ENCODE data around the gene SLC5A12.

SLC5A12 gene, protein sequence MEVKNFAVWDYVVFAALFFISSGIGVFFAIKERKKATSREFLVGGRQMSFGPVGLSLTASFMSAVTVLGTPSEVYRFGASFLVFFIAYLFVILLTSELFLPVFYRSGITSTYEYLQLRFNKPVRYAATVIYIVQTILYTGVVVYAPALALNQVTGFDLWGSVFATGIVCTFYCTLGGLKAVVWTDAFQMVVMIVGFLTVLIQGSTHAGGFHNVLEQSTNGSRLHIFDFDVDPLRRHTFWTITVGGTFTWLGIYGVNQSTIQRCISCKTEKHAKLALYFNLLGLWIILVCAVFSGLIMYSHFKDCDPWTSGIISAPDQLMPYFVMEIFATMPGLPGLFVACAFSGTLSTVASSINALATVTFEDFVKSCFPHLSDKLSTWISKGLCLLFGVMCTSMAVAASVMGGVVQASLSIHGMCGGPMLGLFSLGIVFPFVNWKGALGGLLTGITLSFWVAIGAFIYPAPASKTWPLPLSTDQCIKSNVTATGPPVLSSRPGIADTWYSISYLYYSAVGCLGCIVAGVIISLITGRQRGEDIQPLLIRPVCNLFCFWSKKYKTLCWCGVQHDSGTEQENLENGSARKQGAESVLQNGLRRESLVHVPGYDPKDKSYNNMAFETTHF

DNA sequence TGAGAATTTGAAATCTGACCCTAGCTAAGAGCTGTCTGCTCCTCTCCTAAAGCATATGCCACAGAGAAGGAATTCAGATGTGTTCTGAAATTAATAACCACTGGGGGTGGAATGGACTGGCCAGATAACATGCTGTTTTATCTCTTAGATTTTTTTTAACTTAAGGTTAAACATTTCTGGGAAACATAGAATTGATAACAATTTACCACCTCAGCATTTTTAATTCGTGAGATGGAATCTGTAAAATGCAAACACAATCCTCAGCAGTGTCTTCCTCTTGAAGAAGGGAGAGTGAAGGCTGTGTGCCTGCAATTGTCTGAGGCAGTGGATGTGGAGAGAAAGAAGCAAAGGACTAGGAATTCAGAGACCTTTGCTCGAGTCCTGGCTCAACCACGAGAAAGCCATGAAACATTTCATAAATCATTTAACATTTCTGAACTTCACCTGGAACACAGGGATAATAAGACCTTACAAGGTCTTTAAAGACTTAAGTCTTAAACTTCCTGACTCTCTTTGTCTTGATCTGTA, at the start of gene SLC5A12:
Gene SLC5A12 (minus strand): TSS at position 113 of the 528 bp plus-strand sequence. CDS start 346 bp downstream, outside the sequence.
- no peak for DNase-seq (ENCODE audit: extremely low spot score)
- ChIA-PET CTCF (no interaction called here), POLR2A (no interaction called here)
- TF ChIP-seq CTBP1 (IDR thresholded peaks at IDR 0.05; ENCODE audit: borderline replicate concordance) (no peak), BHLHE40 (IDR thresholded peaks at IDR 0.05; ENCODE audit: borderline replicate concordance) (no peak), ZNF384 (IDR thresholded peaks at IDR 0.05) (no peak), FOXM1 (IDR thresholded peaks at IDR 0.05; ENCODE audit: borderline replicate concordance) (no peak), SP1 (IDR thresholded peaks at IDR 0.05) (no peak), ELF4 (IDR thresholded peaks at IDR 0.05) (no peak), LEF1 (IDR thresholded peaks at IDR 0.05; ENCODE audit: borderline replicate concordance) (no peak)

DNA sequence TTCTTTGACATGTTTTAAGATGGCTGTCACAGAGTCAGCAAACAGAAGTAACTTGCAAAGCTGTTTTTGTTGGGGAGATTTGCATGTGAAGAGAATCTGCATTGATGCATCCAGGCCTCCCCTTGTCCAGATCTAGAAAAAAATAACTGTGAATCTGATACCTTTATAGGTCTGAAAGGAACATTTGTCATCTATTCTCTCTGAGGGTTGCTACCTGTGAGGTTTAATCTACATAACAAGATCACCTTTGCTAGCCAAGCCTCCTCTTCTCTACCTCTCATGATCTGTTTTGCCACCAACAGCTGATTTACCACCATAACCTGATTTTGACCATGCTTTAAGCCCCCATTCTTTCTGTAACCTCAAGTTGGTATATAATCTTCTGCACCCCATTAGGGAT, 47.2 kb upstream of the SLC5A12 start:
- ChIA-PET POLR2A (no interaction called here), CTCF (interaction anchor here (0.6 kb wide), 1 partner anchor 389 kb away, joined by 3 read pairs; no protein-coding TSS in a partner anchor)
- DNase-seq (ENCODE audit: extremely low spot score): no peak
- TF ChIP-seq ELF4 (IDR thresholded peaks at IDR 0.05) (no peak), ARNT (IDR thresholded peaks at IDR 0.05) (no peak), HDGF (IDR thresholded peaks at IDR 0.05; ENCODE audit: borderline replicate concordance) (no peak)

DNA sequence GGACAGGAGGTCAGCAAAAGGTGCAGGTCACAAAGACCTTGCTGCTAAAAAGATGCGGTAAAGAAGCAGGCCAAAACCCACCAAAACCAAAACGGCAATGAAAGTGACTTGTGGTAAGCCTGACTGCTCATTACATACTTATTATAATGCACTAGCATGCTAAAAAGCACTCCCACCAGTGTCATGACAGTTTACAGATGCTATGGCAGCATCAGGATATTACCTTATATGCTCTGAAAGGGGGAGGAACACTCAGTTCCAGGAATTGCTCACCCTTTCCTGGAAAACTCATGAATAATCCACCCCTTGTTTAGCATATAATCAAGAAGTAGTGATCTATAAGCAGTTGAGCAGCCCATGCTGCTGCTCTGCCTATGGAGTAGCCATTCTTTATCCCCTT, 45.2 kb upstream of the SLC5A12 start:
- TF ChIP-seq L3MBTL2 (conservative IDR thresholded peaks at IDR 0.05) (no peak), TARDBP (IDR thresholded peaks at IDR 0.05) (no peak), SUZ12 (IDR thresholded peaks at IDR 0.05) (no peak)
- DNase-seq (ENCODE audit: extremely low spot score): no peak
- POLR2A ChIA-PET: no interaction called here
- CTCF ChIA-PET: no interaction called here

DNA sequence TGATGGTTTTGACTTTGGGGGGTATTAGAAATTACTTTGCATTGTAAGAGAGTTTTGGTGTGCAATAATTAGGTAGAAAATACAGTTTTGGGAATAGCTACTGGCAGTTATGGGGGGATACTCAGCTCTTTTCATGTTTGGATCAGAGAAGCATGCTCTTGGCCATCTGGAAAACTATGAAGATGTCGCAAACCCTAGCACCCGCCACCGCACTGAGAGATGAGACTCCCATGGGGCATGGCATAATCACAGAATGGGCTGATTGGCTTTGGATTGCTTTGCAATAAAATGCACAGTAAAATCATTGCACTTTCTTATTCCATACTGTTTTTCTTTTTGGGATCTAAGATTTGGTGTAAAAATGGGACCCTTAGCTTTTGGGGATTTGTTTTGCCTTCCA, 43.5 kb upstream of the SLC5A12 start:
- DNase-seq (ENCODE audit: extremely low spot score): no peak
- ChIA-PET POLR2A (no interaction called here), CTCF (no interaction called here)
- TF ChIP-seq TARDBP (IDR thresholded peaks at IDR 0.05) (no peak), SP1 (IDR thresholded peaks at IDR 0.05) (no peak), FOXM1 (IDR thresholded peaks at IDR 0.05; ENCODE audit: borderline replicate concordance) (no peak), CTBP1 (IDR thresholded peaks at IDR 0.05; ENCODE audit: borderline replicate concordance) (no peak), FOXK2 (IDR thresholded peaks at IDR 0.05) (no peak), SUZ12 (IDR thresholded peaks at IDR 0.05) (no peak), ZNF384 (IDR thresholded peaks at IDR 0.05) (no peak), ARNT (IDR thresholded peaks at IDR 0.05) (no peak), BHLHE40 (IDR thresholded peaks at IDR 0.05; ENCODE audit: borderline replicate concordance) (no peak), ELF4 (IDR thresholded peaks at IDR 0.05) (no peak), L3MBTL2 (conservative IDR thresholded peaks at IDR 0.05) (no peak), NFRKB (IDR thresholded peaks at IDR 0.05) (no peak), LEF1 (IDR thresholded peaks at IDR 0.05; ENCODE audit: borderline replicate concordance) (no peak), FOXA1 (IDR thresholded peaks at IDR 0.05) (no peak)

DNA sequence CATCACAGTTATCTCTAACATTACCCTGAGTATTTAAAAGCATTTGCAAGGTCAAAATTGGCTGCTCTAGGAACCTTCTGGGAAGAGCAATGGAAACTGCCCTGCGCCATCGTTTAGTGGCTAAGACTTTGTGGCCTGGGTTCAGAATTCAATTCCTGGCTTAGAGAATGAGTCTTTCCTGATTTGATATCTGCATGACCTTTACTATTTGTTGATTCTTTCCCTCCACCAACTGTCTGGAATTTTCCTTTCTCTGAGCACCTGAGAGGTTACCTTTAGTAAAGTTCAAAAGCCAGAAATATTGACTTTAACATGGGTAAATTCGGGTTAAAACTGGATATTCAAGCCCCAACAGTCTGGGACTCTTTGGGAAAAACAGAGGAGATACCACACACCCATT, 43.0 kb upstream of the SLC5A12 start:
- no peak for TF ChIP-seq SUZ12 (IDR thresholded peaks at IDR 0.05)
- POLR2A ChIA-PET: no interaction called here
- CTCF ChIA-PET: no interaction called here
- DNase-seq (ENCODE audit: extremely low spot score): no peak

DNA sequence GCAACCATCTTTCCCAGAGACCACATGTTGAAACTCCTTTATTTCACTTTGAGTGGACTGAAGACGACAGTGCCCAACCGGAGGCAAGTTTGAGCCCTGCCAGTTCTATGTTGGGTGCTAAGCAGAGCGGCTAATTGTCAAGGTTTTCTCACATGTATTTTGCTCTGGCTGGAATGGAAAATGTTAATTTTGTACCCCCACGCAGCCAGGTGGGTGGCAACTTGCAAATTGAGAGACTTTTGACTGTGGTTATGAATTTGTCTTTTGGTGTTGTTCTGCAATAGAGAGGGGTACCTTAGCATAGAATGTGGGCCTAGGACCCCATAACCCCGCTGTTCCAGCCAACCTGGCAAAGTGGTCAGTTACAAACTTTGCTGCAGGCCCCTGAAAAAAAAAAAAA, 42.5 kb upstream of the SLC5A12 start:
- POLR2A ChIA-PET: no interaction called here
- TF ChIP-seq ZNF384 (IDR thresholded peaks at IDR 0.05): no peak
- CTCF ChIA-PET: interaction anchor here (1.0 kb wide), 1 partner anchor 395 kb away, joined by 3 read pairs; no protein-coding TSS in a partner anchor
- DNase-seq (ENCODE audit: extremely low spot score): no peak

DNA sequence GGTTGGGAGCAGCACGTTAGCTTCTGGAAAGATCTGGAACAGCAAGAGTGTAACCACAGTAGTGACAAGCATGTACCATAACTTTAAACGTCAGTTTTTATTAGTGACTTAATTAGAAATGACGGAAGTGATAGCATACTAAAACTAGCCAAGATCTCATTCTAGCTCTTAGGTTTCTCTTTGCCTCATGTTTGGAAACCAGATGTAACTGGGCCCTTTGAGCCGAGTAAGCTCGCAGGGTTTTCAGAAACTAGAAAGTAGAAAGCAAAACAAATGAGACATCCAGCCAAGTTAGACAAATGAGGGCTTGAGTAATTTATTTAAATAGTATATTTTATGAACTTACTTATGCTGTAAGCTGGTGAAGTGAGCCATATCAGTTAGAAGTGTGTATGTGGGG, 40.2 kb upstream of the SLC5A12 start:
- ChIA-PET POLR2A (no interaction called here), CTCF (no interaction called here)

DNA sequence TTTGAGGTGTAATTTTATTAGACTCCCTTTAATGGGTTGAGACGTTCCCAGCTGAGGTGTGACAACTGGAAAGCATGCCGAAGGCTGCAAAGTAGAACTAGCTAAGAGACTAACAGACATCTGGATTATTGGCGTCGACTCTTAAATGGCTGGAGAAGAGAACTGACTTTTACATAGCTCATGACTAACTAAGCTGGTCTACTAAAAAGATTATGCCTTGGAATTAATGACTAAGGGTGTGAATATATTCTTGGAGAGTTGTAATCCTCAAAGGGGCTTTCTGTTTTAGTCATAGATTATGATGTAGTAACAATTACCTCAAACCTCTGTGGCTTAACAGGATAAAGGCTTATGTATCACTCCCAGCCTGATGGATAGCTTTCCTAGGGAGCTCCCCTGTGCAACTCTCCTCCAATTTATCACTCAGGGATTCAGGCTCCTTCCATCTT, 39.5 kb upstream of the SLC5A12 start:
- no peak for TF ChIP-seq FOXM1 (IDR thresholded peaks at IDR 0.05; ENCODE audit: borderline replicate concordance)
- TF ChIP-seq ARNT (IDR thresholded peaks at IDR 0.05): no peak
- TF ChIP-seq FOXK2 (IDR thresholded peaks at IDR 0.05): no peak
- no peak for DNase-seq (ENCODE audit: extremely low spot score)
- ChIA-PET POLR2A (no interaction called here), CTCF (no interaction called here)

More for the DNA sequence above, 40.2 kb upstream of the SLC5A12 start:
- TF ChIP-seq LEF1 (IDR thresholded peaks at IDR 0.05; ENCODE audit: borderline replicate concordance) (no peak), SUZ12 (IDR thresholded peaks at IDR 0.05) (no peak), TARDBP (IDR thresholded peaks at IDR 0.05) (no peak), CTBP1 (IDR thresholded peaks at IDR 0.05; ENCODE audit: borderline replicate concordance) (no peak), FOXM1 (IDR thresholded peaks at IDR 0.05; ENCODE audit: borderline replicate concordance) (no peak), ARNT (IDR thresholded peaks at IDR 0.05) (no peak), SP1 (IDR thresholded peaks at IDR 0.05) (no peak), ZNF384 (IDR thresholded peaks at IDR 0.05) (no peak), ELF4 (IDR thresholded peaks at IDR 0.05) (no peak), NFRKB (IDR thresholded peaks at IDR 0.05) (no peak)
- TF ChIP-seq, protein P1, sequence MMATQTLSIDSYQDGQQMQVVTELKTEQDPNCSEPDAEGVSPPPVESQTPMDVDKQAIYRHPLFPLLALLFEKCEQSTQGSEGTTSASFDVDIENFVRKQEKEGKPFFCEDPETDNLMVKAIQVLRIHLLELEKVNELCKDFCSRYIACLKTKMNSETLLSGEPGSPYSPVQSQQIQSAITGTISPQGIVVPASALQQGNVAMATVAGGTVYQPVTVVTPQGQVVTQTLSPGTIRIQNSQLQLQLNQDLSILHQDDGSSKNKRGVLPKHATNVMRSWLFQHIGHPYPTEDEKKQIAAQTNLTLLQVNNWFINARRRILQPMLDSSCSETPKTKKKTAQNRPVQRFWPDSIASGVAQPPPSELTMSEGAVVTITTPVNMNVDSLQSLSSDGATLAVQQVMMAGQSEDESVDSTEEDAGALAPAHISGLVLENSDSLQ (IDR thresholded peaks at IDR 0.05): no peak
- DNase-seq (ENCODE audit: extremely low spot score): no peak
